DMS114 treated with DMSO at 0.1 percent for 48 hours (cell line): ENCODE data around the gene CSRP1.

ENCODE experiments used
- DNase-seq: peaks from one replicate; lab custom pipeline; 2025; ENCODE audit not compliant: unreplicated experiment; lab: John Stamatoyannopoulos, UW

The CSRP1 gene

GRCh38 chr1:201456499-201457309, 50.2 kb downstream of the CSRP1 start:
- DNase-seq, result no peak

GRCh38 chr1:201455098-201455497, 51.8 kb downstream of the CSRP1 start:
- DNase-seq, result no peak

- no peak for DNase-seq
These were observed 52.3 kb downstream of the CSRP1 start for GRCh38 chr1:201454608-201455007.

- DNase-seq, result no peak
These were observed 54.1 kb downstream of the CSRP1 start for GRCh38 chr1:201452866-201453265.

- DNase-seq, result no peak
These were observed 56.1 kb downstream of the CSRP1 start for GRCh38 chr1:201450721-201451291.

- DNase-seq, result no peak
These were observed 57.9 kb downstream of the CSRP1 start for GRCh38 chr1:201448990-201449389.

GRCh38 chr1:201447903-201448871, 58.7 kb downstream of the CSRP1 start:
- DNase-seq, result no peak

- no peak for DNase-seq
These were observed 61.6 kb downstream of the CSRP1 start for GRCh38 chr1:201445310-201445709.

- DNase-seq, result no peak
These were observed 62.1 kb downstream of the CSRP1 start for GRCh38 chr1:201444792-201445191.

- DNase-seq, result no peak
These were observed 63.2 kb downstream of the CSRP1 start for GRCh38 chr1:201443747-201444146.

- DNase-seq, result no peak
These were observed 70.0 kb downstream of the CSRP1 start for GRCh38 chr1:201436969-201437368.

GRCh38 chr1:201436393-201436792, 70.5 kb downstream of the CSRP1 start:
- no peak for DNase-seq

- DNase-seq, result no peak
These were observed 72.7 kb downstream of the CSRP1 start for GRCh38 chr1:201434266-201434665.

GRCh38 chr1:201433609-201434008, 73.3 kb downstream of the CSRP1 start:
- no peak for DNase-seq
